GM12892 (cell line): ENCODE measurements around the gene MRFAP1L1.
"Not testable (repeated sequence)": the region's sequence is repeated elsewhere in the genome, so short reads cannot be mapped to it uniquely, and the experiment has no call there.

Source experiments
- POLR2A ChIP-seq: IDR thresholded peaks from 2 replicates; pipeline ENCODE4 v1.6.1; 2011; ENCODE audit warnings: low read depth, low read length, control low read depth
- POLR2AphosphoS5 ChIP-seq: IDR thresholded peaks from 2 replicates; pipeline ENCODE4 v1.6.1; 2011; ENCODE audit warnings: low read depth, low read length, control low read depth
- TAF1 ChIP-seq: IDR thresholded peaks from 2 replicates; pipeline ENCODE4 v1.6.1; 2011; ENCODE audit warnings: low read depth, mild to moderate bottlenecking, control low read depth, low read length, borderline replicate concordance

DNA sequence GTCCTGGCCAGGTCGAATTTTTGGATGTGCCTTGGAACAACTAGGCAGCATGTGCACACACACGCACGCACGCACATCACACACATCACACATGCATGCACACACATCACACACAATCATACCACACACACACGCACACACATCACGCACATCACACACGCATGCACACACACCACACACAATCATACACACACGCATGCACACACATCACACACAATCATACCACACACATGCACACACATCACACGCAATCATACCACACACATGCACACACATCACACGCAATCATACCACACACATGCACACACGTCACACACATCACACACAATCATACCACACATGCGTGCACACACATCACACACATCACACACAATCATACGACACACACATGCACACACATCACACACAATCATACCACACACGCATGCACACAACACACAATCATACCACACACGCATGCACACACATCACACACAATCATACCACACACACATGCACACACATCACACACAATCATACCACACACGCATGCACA lies 15.8 kb upstream of the MRFAP1L1 start:
- TF ChIP-seq POLR2AphosphoS5, POLR2A, TAF1: not testable (repeated sequence)
